ENCODE results near the gene FCRL5.
"Not testable (repeated sequence)": the region's sequence is repeated elsewhere in the genome, so short reads cannot be mapped to it uniquely, and the experiment has no call there.

FCRL5 gene

GRCh38 chr1:157488156-157488555 is 64.2 kb downstream of the FCRL5 start:
- CTCF ChIA-PET = no interaction called here
- POLR2A ChIA-PET = no interaction called here
- TF ChIP-seq FOXM1 (IDR thresholded peaks at IDR 0.05; ENCODE audit: borderline replicate concordance) (no peak), CTBP1 (IDR thresholded peaks at IDR 0.05; ENCODE audit: borderline replicate concordance) (no peak), L3MBTL2 (conservative IDR thresholded peaks at IDR 0.05) (no peak), ELF4 (IDR thresholded peaks at IDR 0.05) (no peak), ZNF384 (IDR thresholded peaks at IDR 0.05) (no peak), FOXK2 (IDR thresholded peaks at IDR 0.05) (no peak), SUZ12 (IDR thresholded peaks at IDR 0.05) (no peak), SP1 (IDR thresholded peaks at IDR 0.05) (no peak), LEF1 (IDR thresholded peaks at IDR 0.05; ENCODE audit: borderline replicate concordance) (no peak)
- DNase-seq (ENCODE audit: extremely low spot score) = no peak

GRCh38 chr1:157487504-157487903 is 64.8 kb downstream of the FCRL5 start:
- no peak for DNase-seq (ENCODE audit: extremely low spot score)
- ChIA-PET CTCF (no interaction called here), POLR2A (no interaction called here)
- TF ChIP-seq FOXA1 (IDR thresholded peaks at IDR 0.05) (no peak), SP1 (IDR thresholded peaks at IDR 0.05) (no peak), CTBP1 (IDR thresholded peaks at IDR 0.05; ENCODE audit: borderline replicate concordance) (no peak), ARNT (IDR thresholded peaks at IDR 0.05) (no peak), BHLHE40 (IDR thresholded peaks at IDR 0.05; ENCODE audit: borderline replicate concordance) (no peak), ELF4 (IDR thresholded peaks at IDR 0.05) (no peak), FOXM1 (IDR thresholded peaks at IDR 0.05; ENCODE audit: borderline replicate concordance) (no peak), L3MBTL2 (conservative IDR thresholded peaks at IDR 0.05) (no peak), FOXK2 (IDR thresholded peaks at IDR 0.05) (no peak), ZNF384 (IDR thresholded peaks at IDR 0.05) (no peak), NFRKB (IDR thresholded peaks at IDR 0.05) (no peak), TARDBP (IDR thresholded peaks at IDR 0.05) (no peak), SUZ12 (IDR thresholded peaks at IDR 0.05) (no peak), HDGF (IDR thresholded peaks at IDR 0.05; ENCODE audit: borderline replicate concordance) (no peak), LEF1 (IDR thresholded peaks at IDR 0.05; ENCODE audit: borderline replicate concordance) (no peak)
- TF ChIP-seq, protein P1, sequence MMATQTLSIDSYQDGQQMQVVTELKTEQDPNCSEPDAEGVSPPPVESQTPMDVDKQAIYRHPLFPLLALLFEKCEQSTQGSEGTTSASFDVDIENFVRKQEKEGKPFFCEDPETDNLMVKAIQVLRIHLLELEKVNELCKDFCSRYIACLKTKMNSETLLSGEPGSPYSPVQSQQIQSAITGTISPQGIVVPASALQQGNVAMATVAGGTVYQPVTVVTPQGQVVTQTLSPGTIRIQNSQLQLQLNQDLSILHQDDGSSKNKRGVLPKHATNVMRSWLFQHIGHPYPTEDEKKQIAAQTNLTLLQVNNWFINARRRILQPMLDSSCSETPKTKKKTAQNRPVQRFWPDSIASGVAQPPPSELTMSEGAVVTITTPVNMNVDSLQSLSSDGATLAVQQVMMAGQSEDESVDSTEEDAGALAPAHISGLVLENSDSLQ (IDR thresholded peaks at IDR 0.05) = no peak

DNA sequence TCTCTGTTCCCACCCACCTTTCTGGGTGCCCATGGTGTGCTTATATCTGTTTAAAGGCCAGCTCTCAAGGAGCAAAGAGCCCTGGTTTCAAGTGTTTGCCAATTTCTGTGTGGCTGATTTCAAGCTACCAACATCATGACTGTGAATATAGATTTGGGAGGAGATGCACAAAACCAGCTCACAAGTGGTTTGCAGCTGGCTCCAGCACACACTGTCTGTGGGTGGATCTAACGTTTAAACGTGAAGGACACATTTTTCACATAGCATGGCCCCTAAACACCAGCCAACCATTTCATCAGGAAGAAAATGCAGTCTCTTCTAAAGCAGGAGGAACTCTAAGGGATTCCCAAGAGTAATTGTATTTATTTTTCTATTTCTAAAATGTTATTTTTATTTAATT is 65.2 kb downstream of the FCRL5 start:
- CTCF ChIA-PET = no interaction called here
- DNase-seq (ENCODE audit: extremely low spot score) = no peak
- TF ChIP-seq FOXM1 (IDR thresholded peaks at IDR 0.05; ENCODE audit: borderline replicate concordance) = no peak
- TF ChIP-seq CTBP1 (IDR thresholded peaks at IDR 0.05; ENCODE audit: borderline replicate concordance) = no peak
- no peak for TF ChIP-seq HDGF (IDR thresholded peaks at IDR 0.05; ENCODE audit: borderline replicate concordance)
- no peak for TF ChIP-seq ARNT (IDR thresholded peaks at IDR 0.05)
- no peak for TF ChIP-seq BHLHE40 (IDR thresholded peaks at IDR 0.05; ENCODE audit: borderline replicate concordance)
- TF ChIP-seq SUZ12 (IDR thresholded peaks at IDR 0.05) = no peak
- no peak for TF ChIP-seq ELF4 (IDR thresholded peaks at IDR 0.05)
- TF ChIP-seq LEF1 (IDR thresholded peaks at IDR 0.05; ENCODE audit: borderline replicate concordance) = no peak
- TF ChIP-seq TARDBP (IDR thresholded peaks at IDR 0.05) = no peak
- no peak for TF ChIP-seq FOXA1 (IDR thresholded peaks at IDR 0.05)
- no peak for TF ChIP-seq L3MBTL2 (conservative IDR thresholded peaks at IDR 0.05)
- no peak for TF ChIP-seq ZNF384 (IDR thresholded peaks at IDR 0.05)
- TF ChIP-seq FOXK2 (IDR thresholded peaks at IDR 0.05) = no peak
- no peak for TF ChIP-seq SP1 (IDR thresholded peaks at IDR 0.05)
- POLR2A ChIA-PET = no interaction called here

GRCh38 chr1:157486400-157486799 is 65.9 kb downstream of the FCRL5 start:
- DNase-seq (ENCODE audit: extremely low spot score) = not testable (repeated sequence)
- ChIA-PET POLR2A (interaction anchor here (1.2 kb wide), 1 partner anchor 108 kb away, joined by 3 read pairs; no protein-coding TSS in a partner anchor), CTCF (interaction anchor here (1.2 kb wide), 1 partner anchor 20 kb away, joined by 3 read pairs; no protein-coding TSS in a partner anchor)

- TF ChIP-seq, protein P1 (IDR thresholded peaks at IDR 0.05) = no peak
- TF ChIP-seq FOXK2 (IDR thresholded peaks at IDR 0.05) (no peak), CTBP1 (IDR thresholded peaks at IDR 0.05; ENCODE audit: borderline replicate concordance) (no peak), SP1 (IDR thresholded peaks at IDR 0.05) (no peak), SUZ12 (IDR thresholded peaks at IDR 0.05) (no peak), BHLHE40 (IDR thresholded peaks at IDR 0.05; ENCODE audit: borderline replicate concordance) (no peak), FOXM1 (IDR thresholded peaks at IDR 0.05; ENCODE audit: borderline replicate concordance) (no peak), L3MBTL2 (conservative IDR thresholded peaks at IDR 0.05) (no peak), TARDBP (IDR thresholded peaks at IDR 0.05) (no peak), ELF4 (IDR thresholded peaks at IDR 0.05) (no peak), FOXA1 (IDR thresholded peaks at IDR 0.05) (no peak), ZNF384 (IDR thresholded peaks at IDR 0.05) (no peak)
- DNase-seq (ENCODE audit: extremely low spot score) = no peak
- POLR2A ChIA-PET = interaction anchor here (1.2 kb wide), 1 partner anchor 108 kb away, joined by 3 read pairs; no protein-coding TSS in a partner anchor
- CTCF ChIA-PET = interaction anchor here (1.2 to 1.5 kb wide), 2 partner anchors 10 to 20 kb away, joined by 3 to 5 read pairs; no protein-coding TSS in a partner anchor
These were observed 66.5 kb downstream of the FCRL5 start for GRCh38 chr1:157485793-157486192.

DNA sequence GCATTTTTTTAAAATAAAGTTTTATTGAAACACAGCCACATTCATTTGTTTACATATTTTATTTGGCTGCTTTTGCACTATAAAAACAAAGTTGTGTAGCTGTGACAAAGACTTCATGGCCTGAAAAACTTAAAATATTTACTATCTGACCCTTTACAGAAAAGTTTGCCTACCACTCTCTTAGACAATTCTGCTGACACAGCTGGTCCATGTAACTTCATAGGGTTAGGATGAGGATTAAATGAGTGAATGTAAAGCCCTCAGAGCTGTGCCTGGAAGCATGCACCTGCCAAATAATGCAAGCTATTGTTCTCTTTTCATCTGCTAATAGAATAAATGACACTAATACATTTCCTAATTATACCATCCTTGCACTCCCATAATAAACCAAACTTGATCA is 67.7 kb downstream of the FCRL5 start:
- CTCF ChIA-PET = interaction anchor here (1.5 kb wide), 1 partner anchor 11 kb away, joined by 5 read pairs; no protein-coding TSS in a partner anchor
- DNase-seq (ENCODE audit: extremely low spot score) = no peak
- no peak for TF ChIP-seq SP1 (IDR thresholded peaks at IDR 0.05)
- no peak for TF ChIP-seq FOXA1 (IDR thresholded peaks at IDR 0.05)
- TF ChIP-seq BHLHE40 (IDR thresholded peaks at IDR 0.05; ENCODE audit: borderline replicate concordance) = no peak
- TF ChIP-seq LEF1 (IDR thresholded peaks at IDR 0.05; ENCODE audit: borderline replicate concordance) = no peak
- TF ChIP-seq ELF4 (IDR thresholded peaks at IDR 0.05) = no peak
- TF ChIP-seq HDGF (IDR thresholded peaks at IDR 0.05; ENCODE audit: borderline replicate concordance) = no peak
- TF ChIP-seq TARDBP (IDR thresholded peaks at IDR 0.05) = no peak
- TF ChIP-seq L3MBTL2 (conservative IDR thresholded peaks at IDR 0.05) = no peak
- no peak for TF ChIP-seq CTBP1 (IDR thresholded peaks at IDR 0.05; ENCODE audit: borderline replicate concordance)
- TF ChIP-seq NFRKB (IDR thresholded peaks at IDR 0.05) = no peak
- TF ChIP-seq FOXM1 (IDR thresholded peaks at IDR 0.05; ENCODE audit: borderline replicate concordance) = no peak
- no peak for TF ChIP-seq ZNF384 (IDR thresholded peaks at IDR 0.05)
- no peak for TF ChIP-seq SUZ12 (IDR thresholded peaks at IDR 0.05)
- no peak for TF ChIP-seq FOXK2 (IDR thresholded peaks at IDR 0.05)
- TF ChIP-seq ARNT (IDR thresholded peaks at IDR 0.05) = no peak

More for the DNA sequence above, 67.7 kb downstream of the FCRL5 start:
- POLR2A ChIA-PET = no interaction called here

All from HEK293T (cell line).